ENCODE results near the gene TECPR2. TPM values are rescaled to one million over a fixed set of nuclear protein-coding genes. Genes with fewer than 3 reads are reported as not detected.

Gene TECPR2
- total RNA-seq, 1 donor from 2014 or later, result 12.0 TPM

GRCh38 chr14:102491786-102492530 is 129.2 kb downstream of the TECPR2 start:
- H3K4me3 ChIP-seq, result no peak overlapping the region
- no peak for DNase-seq (ENCODE audit: extremely low spot score in 2 of 2)
- H3K4me1 ChIP-seq, result no peaks in the 10 kb centered on the region
- no peaks in the 10 kb centered on the region for H3K27me3 ChIP-seq
- intact Hi-C loops (cut with DNase I), result no loop called here
- no peaks in the 10 kb centered on the region for H3K9me3 ChIP-seq
- H3K27ac ChIP-seq, result no peak overlapping the region
- no peaks in the 10 kb centered on the region for H3K36me3 ChIP-seq
- TF ChIP-seq POLR2A (IDR thresholded peaks at IDR 0.05) (no peak), CTCF (IDR thresholded peaks at IDR 0.05) (no peak), POLR2AphosphoS5 (IDR thresholded peaks at IDR 0.05; ENCODE audit: insufficient read depth in 1 of 2, low read depth in 1 of 2) (no peak)

GRCh38 chr14:102492531-102492910 is 129.8 kb downstream of the TECPR2 start:
- intact Hi-C loops (cut with DNase I), result no loop called here
- no peaks in the 10 kb centered on the region for H3K4me1 ChIP-seq
- no peaks in the 10 kb centered on the region for H3K27me3 ChIP-seq
- no peak for DNase-seq (ENCODE audit: extremely low spot score in 2 of 2)
- TF ChIP-seq CTCF (IDR thresholded peaks at IDR 0.05), result no peak
- TF ChIP-seq POLR2A (IDR thresholded peaks at IDR 0.05), result no peak
- TF ChIP-seq POLR2AphosphoS5 (IDR thresholded peaks at IDR 0.05; ENCODE audit: insufficient read depth in 1 of 2, low read depth in 1 of 2), result no peak
- H3K27ac ChIP-seq, result no peak overlapping the region
- no peak overlapping the region for H3K4me3 ChIP-seq
- no peaks in the 10 kb centered on the region for H3K36me3 ChIP-seq
- no peaks in the 10 kb centered on the region for H3K9me3 ChIP-seq

DNA sequence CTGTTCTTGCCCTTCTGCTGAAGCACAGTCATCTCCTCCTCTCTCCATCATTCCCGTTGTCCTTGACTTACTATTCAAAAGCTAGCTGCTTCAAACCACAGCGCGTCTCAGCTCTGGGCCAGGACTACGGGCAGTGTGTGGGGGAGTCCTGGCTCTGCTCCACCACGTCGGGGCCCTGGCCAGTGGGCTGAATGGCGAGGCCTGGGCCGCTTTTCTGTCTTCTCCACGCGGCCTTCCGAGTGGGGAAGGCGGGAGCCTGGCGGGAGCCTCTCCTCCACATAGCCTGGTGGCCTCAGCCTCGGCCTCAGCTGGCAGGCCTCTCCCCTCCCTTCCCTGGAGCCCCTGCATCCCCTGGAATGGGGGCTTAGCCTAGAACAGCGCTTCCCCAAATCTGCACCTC is 130.4 kb downstream of the TECPR2 start:
- no peaks in the 10 kb centered on the region for H3K27me3 ChIP-seq
- intact Hi-C loops (cut with DNase I), result no loop called here
- TF ChIP-seq POLR2A (IDR thresholded peaks at IDR 0.05) (no peak), POLR2AphosphoS5 (IDR thresholded peaks at IDR 0.05; ENCODE audit: insufficient read depth in 1 of 2, low read depth in 1 of 2) (no peak), CTCF (IDR thresholded peaks at IDR 0.05) (no peak)

DNA sequence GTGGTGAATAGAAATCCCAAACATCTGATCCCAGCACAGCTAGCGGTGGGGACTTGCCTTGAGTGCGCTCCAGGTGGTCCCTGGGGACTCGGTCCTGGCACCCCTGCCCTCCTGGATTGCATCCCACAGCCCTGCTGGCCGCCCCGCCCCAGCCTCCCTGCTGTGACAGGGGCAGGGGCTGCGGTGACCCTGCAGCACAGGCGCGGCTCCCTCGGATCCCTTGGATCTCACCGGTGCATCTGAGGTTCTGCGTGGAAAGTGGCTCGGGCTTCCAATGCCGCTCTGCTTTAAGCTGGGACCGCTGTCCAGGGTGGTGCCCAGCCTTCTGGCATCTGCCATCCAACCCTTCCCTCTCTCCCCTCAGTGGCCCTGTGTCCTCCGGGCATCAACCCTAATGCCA is 130.8 kb downstream of the TECPR2 start:
- H3K36me3 ChIP-seq, result peaks cover 0 to 7% of the 10 kb centered on the region in 2 donors
- no peak overlapping the region for H3K4me3 ChIP-seq
- H3K4me1 ChIP-seq, result no peaks in the 10 kb centered on the region
- DNase-seq (ENCODE audit: extremely low spot score in 2 of 2), result no peak
- intact Hi-C loops (cut with DNase I), result no loop called here
- TF ChIP-seq CTCF (IDR thresholded peaks at IDR 0.05), result no peak
- TF ChIP-seq POLR2A (IDR thresholded peaks at IDR 0.05), result no peak
- TF ChIP-seq POLR2AphosphoS5 (IDR thresholded peaks at IDR 0.05; ENCODE audit: insufficient read depth in 1 of 2, low read depth in 1 of 2), result no peak
- H3K27ac ChIP-seq, result no peak overlapping the region
- no peaks in the 10 kb centered on the region for H3K27me3 ChIP-seq
- no peaks in the 10 kb centered on the region for H3K9me3 ChIP-seq

More for the DNA sequence above, 130.4 kb downstream of the TECPR2 start:
- Histone ChIP-seq H3K4me3 (no peak overlapping the region), H3K27ac (no peak overlapping the region), H3K4me1 (no peaks in the 10 kb centered on the region), H3K36me3 (peaks cover 0 to 2% of the 10 kb centered on the region in 2 donors), H3K9me3 (no peaks in the 10 kb centered on the region)
- no peak for DNase-seq (ENCODE audit: extremely low spot score in 2 of 2)
